Measurements from ENCODE around the gene VPREB1.
"Not testable (repeated sequence)": the region's sequence is repeated elsewhere in the genome, so short reads cannot be mapped to it uniquely, and the experiment has no call there.

The VPREB1 gene

DNA sequence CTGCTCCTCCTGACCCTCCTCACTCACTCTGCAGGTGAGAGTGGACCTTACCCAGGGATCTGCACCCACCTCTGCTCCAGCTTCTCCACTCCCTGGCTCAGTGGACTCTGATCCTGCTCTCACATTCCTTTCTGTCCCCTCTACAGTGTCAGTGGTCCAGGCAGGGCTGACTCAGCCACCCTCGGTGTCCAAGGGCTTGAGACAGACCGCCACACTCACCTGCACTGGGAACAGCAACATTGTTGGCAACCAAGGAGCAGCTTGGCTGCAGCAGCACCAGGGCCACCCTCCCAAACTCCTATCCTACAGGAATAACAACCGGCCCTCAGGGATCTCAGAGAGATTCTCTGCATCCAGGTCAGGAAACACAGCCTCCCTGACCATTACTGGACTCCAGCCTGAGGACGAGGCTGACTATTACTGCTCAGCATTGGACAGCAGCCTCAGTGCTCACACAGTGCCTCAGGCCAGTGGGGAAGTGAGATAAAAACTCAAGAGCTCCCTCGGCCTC is 29.7 kb upstream of the VPREB1 start:
- no peak for DNase-seq

- no peak for DNase-seq
Measured at GRCh38 chr22:22215659-22216449, 28.7 kb upstream of the VPREB1 start.

DNA sequence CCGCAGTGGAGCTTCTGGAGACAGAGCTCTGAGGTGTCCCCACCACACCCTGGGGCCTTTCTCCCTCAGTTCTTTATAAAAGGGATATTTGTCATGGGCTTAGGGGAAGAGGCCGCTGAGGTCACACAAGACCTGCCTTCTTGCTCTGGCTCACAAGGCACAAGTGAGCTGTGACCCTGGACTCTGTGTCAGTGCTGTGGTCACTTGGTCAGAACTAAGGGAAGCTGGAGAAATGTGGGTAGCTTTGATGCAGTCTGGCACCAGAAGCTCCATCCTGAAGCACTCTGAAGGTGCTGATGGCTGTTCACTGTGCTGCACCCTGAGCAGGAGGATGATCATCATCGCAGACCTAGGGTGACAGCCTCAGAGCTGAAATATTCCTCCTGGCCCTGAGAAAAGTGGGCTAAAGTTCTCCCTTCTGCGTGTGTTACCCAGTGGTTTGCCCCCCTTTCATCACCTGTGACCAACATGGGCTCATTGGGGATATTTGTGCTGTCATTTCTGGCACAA is 28.1 kb upstream of the VPREB1 start:
- DNase-seq: no peak

DNA sequence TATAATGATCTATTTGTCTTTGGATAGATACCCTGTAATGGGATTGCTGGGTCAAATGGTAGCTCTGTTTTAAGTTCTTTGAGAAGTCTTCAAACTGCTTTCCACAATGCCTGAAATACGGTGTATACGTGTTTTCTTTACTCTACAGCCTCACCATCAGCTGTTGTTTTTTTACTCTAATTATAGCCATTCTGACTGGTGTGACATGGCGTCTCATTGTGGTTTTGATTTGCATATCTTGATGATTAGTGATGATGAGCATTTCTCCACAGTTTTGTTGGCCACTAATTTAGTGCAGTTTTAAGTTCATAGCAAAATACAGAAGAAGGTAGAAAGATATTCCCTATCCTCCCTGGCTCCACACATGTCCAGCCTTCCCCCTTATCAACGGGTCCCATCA is 26.3 kb upstream of the VPREB1 start:
- DNase-seq: no peak

GRCh38 chr22:22219140-22219996 is 25.2 kb upstream of the VPREB1 start:
- DNase-seq: no peak

- not testable (repeated sequence) for DNase-seq
Measured at GRCh38 chr22:22221043-22221442, 23.5 kb upstream of the VPREB1 start.

DNA sequence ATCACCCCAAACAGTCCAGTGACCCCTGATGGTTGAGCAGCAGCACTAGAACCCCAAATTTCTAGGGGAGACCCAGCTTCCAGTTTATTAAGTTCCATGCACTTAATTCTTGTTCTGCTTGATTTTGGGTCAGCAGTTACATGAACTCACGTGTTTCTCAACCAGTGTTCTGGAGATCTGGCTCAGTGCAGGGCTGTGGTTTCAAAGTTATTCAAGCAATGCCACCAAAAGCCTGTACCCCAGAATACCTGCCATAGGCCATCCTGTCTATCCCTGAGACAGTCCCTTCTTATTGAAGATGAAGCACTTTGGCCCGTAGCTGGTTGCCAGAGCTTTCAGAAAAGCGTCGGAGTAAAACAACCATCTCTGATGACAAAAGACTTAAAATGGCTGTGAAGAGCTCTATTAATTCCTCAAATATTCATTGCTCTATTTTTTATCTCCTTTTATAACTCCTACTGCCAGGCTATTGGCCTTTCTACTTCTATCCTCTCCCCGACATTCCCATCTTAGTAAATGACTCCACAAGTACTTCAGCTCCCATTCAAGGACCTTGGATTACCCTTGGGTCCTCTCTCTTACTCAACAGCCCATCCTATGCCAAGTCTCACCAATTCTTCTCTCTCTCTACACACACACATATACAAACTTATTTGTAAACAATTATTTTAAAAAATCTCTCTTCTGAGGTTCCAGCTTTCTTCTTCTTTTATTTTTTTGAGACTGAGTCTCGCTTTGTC is 18.0 kb upstream of the VPREB1 start:
- no peak for DNase-seq

DNA sequence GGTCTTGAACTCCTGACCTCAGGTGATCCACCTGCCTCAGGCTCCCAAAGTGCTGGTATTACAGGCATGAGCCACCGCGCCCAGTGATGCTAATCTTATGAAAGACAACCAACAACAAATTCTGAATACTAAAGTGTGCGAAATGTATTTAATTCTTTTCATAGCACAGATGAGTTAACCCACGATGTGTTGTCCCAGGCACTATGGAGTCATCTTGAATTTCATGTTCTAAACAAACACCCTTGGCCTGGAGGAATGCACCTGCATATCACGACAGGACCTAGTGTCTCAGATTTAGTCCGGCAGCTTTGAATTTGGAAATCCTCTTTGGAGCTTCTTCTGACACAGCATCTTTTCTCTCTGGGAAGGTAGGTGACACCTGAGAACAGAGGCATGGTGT is 16.2 kb upstream of the VPREB1 start:
- no peak for DNase-seq

DNA sequence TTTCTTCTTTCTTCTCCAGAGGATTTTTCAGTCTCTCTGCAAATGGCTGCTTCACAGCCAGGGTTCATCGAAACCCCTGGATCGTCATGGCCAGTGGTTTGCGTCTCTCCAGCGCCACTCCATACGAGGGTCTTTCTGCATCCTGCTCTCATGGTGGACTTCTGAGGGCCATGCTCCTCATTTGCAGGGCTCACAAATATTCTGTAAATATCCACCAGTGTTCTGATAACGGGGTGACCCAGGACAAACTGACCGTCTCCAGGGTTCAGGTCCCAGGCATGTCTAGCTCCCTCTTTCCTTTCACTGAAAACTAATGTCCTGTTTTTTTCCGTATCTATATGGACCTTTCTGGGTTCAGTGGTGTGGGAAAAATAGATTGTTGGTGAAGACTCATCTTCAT is 15.7 kb upstream of the VPREB1 start:
- no peak for DNase-seq

GRCh38 chr22:22229683-22230420 is 14.7 kb upstream of the VPREB1 start:
- no peak for DNase-seq

- DNase-seq: no peak
Measured at GRCh38 chr22:22230438-22230837, 14.1 kb upstream of the VPREB1 start.

GRCh38 chr22:22233081-22233480 is 11.5 kb upstream of the VPREB1 start:
- no peak for DNase-seq

GRCh38 chr22:22235558-22235957 is 9.0 kb upstream of the VPREB1 start:
- no peak for DNase-seq

- DNase-seq: no peak
Measured at GRCh38 chr22:22237521-22237920, 7.1 kb upstream of the VPREB1 start.

GRCh38 chr22:22239311-22239939 is 5.2 kb upstream of the VPREB1 start:
- DNase-seq: no peak

DNA sequence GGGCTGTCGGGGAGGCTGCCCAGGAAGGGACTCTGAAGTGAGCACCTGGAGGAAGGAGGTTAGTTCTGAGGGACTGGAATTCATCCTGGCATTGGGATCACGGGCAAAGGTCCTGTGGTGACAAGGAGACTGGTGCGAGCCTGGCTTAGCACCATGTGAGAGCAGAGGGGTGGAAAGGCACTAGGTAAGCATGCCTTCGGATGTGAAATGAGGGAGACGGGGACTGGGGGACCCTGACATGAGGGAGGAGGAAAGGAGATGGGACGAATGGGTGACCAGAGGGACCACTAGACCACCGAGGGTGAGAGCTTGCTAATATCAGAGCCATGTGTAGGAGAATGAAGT is 3.1 kb upstream of the VPREB1 start:
- no peak for DNase-seq

DNA sequence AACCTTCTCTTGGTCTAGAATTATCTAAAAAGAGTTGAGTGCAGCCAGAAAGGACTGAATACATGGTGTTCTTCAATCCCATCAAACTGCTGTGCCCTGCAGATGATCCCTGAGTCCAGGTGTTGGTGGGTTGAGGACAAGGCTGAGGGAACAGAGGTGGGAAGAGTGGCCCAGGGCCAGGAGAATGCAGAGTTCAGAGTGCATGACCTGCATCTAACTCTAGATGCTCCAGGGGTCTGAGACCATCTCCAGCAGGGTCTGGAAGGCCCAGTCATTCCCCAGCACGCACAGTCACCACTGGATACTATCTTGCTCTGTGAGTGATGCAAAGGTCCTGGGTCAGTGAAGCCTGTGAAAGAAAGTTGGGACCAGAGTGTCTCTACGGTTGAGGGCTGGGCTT is 2.1 kb upstream of the VPREB1 start:
- no peak for DNase-seq

DNA sequence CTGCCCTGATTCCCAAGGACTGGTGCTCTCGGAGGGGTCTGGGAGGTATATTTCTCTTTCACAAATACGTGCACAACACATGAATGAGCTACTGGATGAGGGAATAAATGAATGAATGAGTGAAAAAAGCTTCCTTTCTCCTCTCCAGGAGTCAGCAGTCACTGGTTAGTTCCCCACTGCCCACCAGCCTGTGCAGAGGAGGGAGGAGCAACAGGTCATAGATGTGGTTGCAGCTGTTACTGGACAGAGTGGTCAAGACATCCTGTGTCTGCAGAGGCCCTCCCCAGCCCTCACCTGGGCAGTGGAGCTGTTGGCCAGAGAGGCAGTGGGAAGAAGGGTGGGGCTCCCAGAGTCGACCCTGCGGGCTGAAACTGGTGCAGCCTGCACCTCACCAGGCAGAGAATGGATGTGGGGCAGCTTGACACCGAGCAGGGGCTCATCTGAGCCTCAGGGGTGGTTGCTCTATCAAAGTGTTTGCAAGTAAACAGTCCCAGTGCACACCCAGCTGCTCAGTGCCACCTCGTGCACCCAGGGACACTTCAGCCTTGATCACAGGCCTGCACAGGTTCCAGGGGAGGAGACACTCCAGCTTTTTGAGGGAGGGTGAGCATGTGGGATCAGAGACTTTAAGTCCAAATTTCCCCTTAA is 1.4 kb upstream of the VPREB1 start:
- no peak for DNase-seq

- no peak for DNase-seq
Measured at GRCh38 chr22:22245256-22245909, 797 bp downstream of the VPREB1 start.

DNA sequence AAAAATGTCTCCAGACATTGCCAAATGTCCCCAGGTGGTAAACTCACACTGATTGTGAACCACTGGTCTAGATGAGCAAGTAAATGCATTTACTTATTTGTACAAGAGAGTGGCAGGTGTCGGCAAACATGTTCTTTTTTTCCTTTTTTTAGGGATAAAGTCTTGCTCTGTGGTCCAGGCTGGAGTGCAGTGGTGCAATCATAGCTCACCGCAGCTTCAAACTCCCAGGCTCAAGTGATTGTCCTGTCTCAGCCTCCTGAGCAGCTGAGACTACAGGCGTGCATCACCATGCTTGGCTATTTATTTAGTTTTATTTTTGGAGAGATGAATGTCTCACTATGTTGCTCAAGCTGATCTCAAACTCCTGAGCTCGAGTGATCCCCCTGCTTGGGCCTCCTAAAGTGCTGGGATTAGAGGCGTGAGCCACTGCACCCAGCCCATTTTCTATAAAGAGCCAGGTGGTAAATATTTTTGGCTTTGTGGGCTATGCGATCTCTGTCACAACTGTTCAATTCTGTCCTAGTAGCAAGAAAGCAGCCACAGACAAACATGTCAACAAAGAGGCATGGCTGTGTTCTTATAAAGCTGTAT is 1.4 kb downstream of the VPREB1 start:
- DNase-seq: no peak

Measured in NCI-H1417 treated with DMSO at 0.1 percent for 48 hours (cell line).